ENCODE results near the gene SIRT4.

The SIRT4 gene

DNA sequence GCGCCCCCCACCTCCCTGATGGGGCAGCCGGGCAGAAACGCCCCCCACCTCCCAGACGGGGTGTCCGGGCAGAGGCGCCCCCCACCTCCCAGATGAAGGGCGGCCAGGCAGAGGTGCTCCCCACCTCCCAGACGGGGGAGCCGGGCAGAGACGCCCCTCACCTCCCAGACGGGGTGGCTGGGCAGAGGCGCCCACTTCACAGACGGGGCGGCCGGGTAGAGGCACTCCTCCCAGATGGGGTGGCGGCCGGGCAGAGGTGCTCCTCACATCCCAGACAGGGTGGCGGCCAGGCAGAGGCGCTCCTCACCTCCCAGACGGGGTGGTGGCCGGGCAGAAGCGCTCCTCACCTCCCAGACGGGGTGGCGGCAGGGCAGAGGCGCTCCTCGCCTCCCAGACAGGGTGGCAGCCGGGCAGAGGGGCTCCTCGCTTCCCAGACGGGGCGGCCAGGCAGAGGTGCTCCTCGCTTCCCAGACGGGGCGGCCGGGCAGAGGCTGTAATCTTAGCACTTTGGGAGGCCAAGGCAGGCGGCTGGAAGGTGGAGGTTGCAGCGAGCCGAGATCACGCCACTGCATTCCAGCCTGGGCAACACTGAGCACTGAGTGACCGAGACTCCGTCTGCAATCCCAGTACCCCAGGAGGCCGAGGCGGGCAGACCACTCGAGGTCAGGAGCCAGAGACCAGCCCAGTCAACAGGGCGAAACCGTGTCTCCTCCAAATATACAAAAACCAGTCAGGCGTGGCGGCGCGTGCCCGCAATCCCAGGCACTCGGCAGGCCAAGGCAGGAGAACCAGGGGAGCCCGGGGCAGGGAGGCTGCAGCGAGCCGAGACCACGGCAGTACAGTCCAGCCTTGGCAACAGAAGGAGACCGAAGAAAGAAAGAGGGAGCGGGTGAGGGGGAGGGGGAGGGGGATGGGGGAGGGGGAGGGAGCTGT lies 23.7 kb upstream of the SIRT4 start:
- DNase-seq (ENCODE audit: low read depth in 1 of 2, low spot score in 1 of 2): no peak

DNA sequence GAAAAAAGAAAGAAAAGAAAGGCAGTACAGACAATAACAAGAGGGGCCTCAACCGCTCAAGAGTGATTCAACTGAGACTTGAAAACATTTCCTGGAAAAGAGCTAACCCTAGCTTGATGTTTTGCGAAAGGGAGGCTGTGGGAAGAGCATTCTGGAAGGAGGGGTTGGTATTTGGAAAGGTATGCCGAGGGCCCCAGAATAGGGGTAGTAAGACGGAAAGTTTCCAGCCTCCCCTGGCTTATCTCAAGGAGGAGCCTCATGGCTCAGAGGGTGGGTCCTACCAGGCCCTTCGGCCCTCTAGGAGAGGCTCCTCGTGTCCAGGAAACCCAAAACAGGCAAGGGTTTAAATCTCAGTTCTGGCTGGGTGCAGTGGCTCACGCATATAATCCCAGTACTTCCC lies 18.8 kb upstream of the SIRT4 start:
- no peak for DNase-seq (ENCODE audit: low read depth in 1 of 2, low spot score in 1 of 2)

DNA sequence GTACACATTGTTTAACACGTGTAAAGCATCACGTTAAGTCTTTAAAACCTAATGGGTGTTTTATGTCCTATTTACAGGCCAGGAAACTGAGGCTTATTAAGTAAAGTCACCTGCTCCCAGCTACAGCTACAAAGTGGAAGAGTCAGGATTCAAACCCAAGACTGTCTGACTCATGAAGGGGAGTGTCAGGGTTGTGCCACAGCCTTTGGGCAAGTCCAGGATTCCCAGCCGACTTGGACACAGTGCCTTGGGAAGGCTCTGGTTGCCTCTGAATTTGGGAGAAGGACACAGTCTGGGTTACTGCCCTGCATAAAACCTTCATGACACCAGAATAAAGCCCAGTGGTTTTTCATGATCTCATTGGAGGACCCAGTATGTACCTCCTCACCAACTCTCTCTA lies 17.7 kb upstream of the SIRT4 start:
- no peak for DNase-seq (ENCODE audit: low read depth in 1 of 2, low spot score in 1 of 2)

DNA sequence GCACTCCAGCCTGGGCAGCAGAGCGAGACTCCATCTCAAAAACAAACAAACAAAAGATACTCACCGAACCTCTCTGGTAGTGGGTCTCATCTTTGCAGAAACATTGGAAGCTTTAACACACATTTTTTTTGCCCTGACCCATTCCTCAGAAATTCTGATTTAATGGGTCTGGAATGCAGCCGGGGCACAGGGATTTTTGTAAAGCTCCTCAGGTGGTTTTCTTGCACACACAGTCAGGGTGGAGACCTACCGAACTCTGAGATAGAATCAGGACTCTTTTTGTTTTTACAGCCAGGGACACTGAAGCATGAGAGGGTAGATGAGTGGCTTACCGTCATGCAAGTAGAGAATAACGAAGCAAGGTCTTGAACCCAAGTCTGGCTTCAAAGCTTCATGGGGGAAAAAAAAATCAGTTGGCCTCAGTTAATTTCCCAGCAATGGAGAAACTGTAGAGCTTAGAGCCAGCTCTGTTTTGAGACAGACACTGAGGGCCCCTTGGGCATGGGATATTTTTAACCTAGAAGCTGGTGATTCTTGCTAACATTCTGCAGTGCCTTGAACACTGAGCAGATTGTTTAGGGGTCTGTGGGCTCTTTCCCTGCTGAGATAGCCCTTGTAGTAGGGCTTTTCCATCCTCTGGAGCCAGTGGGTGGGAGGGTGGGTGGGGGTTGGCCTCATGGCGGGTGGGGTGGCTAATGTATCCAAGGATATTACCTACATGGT lies 15.2 kb upstream of the SIRT4 start:
- no peak for DNase-seq (ENCODE audit: low read depth in 1 of 2, low spot score in 1 of 2)

DNA sequence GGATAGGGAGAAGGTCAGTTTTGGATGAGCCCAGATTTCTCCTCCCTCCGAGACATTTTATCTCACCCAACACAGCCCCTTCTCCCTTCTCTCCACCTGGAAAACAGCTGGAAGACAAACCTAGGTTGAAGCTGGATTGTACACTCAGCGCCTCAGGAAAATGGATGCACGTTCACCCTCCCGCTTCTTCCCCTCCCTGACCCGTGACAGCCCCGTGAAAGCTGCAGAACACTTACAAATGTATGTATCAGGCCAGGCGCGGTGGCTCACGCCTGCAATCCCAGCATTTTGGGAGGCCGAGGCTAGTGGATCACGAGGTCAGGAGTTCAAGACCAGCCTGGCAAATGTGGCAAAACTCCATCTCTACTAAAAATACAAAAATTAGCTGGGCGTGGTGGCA lies 14.6 kb upstream of the SIRT4 start:
- DNase-seq (ENCODE audit: low read depth in 1 of 2, low spot score in 1 of 2): no peak

DNA sequence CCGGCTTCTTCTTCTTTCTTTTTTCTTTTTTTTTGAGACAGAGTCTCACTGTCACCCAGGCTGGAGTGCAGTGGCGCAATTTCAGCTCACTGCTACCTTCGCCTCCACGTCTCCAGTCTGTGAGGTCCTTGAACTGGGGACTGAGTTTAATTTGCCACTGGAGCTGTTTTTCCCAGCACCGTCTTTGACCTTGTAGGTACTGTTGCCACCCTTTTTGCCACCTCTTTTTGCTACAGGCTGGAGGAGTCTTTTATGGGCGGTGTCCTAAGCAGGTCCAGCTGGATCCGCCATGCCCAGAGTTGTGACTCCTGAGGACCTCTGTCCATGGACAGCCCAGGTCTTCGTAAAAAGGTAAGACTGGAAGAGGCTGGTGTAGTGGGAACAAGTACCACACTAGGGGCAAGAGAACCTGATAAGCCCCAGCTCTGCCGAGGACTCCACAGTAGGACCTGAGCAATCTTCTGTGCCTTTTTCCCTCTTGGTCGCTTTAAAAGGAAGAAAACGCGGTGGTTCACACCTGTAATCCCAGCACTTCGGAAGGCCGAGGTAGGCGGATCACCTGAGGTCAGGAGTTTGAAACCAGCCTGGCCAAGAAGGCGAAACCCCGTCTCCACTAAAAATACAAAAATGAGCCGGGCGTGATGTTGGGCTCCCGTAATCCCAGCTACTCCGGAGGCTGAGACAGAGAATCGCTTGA lies 11.4 kb upstream of the SIRT4 start:
- peak in 1 of 2 donors; percentile 11 for DNase-seq (ENCODE audit: low read depth in 1 of 2, low spot score in 1 of 2)

DNA sequence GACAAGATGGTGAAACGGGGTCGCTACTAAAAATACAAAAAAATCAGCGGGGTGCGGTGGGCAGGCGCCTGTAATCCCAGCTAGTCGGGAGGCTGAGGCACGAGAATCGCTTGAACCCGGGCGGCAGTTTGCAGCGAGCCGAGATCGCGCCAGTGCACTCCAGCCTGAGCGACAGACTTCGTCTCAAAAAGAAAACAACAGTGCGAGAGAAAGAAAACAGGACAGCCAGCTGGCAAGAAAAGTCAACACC lies 9.8 kb upstream of the SIRT4 start:
- no peak for DNase-seq (ENCODE audit: low read depth in 1 of 2, low spot score in 1 of 2)

DNA sequence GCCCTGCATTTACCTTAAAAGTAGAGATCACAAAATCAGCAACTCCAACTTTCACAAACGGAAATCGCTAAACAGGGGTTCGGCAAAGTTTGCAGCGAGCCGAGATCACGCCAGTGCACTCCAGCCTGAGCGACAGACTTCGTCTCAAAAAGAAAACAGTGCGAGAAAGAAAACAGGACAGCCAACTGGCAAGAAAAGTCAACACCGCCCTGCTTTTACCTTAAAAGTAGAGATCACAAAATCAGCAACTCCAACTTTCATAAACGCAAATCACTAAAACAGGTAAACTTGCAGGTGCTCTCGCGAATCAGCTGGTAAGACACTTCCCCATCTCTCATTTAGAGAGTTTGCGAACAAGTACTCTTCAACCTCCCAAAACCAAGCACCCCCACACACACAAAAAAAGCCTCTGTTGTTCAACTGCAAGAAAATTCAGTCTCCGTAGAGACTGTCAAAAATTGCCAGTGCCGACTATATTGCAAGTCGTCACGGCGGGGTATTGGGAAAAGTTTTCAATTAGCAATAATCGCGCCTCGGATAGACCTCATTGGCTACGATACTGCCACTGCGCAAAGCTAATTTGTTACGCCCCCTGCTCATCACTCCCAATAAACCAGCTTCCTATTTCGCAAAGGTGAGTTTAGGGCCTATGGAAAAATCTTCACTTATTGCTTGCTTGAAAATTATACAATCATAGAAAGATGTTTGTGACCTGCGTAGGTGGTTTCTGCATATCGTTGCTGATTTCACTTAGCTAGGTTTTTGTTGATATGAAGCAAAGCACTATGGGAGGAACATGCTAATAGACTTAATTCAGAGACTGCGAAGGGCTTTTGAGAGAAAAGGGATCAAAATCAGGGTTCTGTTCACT lies 9.2 kb upstream of the SIRT4 start, which contains the start of gene RNU4-1:
RNU4-1 (minus strand) TSS at position 577 of the 871 bp plus-strand sequence.
- DNase-seq (ENCODE audit: low read depth in 1 of 2, low spot score in 1 of 2): peak; percentile 24 to 61

DNA sequence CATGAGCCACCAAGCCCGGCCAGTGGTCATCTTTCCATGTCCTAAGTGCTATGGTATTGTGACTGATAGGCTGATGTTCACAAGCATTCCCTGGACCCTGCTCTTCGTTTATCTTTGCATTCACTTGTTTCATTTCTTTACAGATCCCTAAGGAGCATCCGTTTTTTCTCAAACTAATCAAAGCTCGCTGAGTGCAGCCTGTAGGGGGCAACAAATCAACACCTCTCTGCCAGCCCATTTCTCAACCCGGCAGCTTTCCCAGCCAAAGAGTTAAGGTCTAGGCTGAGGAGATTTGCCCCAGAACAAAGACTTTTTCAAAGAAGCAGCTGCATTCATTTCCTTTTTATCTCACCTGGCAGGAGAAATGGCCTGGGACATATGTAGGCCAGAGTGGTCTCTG lies 12.1 kb downstream of the SIRT4 start:
- no peak for DNase-seq (ENCODE audit: low read depth in 1 of 2, low spot score in 1 of 2)

DNA sequence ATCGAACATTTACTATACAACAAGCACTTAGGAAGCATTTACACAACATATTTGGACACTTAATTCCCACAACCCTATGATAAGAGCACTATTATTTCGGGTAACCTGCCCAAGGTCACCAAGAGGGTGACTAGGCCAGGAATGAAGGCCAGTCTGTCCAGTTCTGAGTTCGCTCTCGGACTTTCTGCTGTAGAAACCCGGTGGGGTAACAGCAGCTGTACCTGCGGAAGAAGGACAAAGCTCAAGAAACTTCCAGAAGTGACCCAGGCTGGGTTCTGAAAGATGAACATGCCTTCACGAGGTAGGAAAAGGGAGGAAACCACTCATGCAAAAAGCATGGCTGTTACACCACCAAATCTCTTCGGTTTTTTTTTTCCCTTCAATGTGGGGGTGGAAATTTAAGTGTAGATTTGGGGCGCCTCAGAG lies 14.7 kb downstream of the SIRT4 start:
- DNase-seq (ENCODE audit: low read depth in 1 of 2, low spot score in 1 of 2): no peak

DNA sequence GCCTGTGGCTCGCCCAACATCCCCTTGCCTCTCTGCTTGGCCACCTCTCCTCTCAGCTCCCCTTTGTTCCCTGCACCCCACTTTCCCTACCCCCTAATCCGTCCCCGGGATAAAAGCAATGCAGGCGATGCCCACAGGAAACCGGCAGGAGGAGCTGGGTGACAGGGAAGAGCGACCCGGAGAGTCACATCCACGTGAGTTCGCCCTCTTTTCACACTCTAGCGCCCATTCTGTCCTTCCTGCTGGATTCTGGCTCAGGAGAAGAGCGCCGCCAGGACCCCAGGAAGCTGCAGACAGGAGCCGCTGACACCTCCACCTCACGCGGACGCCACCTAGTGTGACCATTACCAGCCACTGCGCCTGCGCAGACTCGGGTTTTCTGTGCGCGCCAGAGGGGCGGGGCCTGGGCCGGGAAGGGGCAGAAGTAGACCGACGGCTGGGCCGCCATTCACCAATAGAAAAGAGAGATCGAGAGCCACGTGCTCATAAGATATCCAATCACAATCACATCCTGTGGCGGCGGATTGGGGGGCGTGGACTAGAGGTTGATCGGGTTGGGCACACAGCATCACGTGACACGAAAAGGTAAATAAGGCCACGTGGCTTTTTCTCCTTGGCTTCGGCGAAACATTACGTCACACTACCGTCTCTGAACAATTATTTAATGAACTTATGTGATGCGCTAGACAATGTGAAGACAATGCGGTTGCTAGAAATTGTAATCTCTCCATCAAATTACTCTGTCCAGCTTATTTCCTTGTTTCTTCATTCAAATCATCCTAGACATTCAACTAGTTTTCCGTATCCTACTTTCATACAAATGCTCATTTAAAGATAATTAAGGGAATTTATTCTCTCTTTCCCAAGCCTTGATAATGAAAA lies 15.3 kb downstream of the SIRT4 start:
- peak; percentile 99 to 100 for DNase-seq (ENCODE audit: low read depth in 1 of 2, low spot score in 1 of 2)

DNA sequence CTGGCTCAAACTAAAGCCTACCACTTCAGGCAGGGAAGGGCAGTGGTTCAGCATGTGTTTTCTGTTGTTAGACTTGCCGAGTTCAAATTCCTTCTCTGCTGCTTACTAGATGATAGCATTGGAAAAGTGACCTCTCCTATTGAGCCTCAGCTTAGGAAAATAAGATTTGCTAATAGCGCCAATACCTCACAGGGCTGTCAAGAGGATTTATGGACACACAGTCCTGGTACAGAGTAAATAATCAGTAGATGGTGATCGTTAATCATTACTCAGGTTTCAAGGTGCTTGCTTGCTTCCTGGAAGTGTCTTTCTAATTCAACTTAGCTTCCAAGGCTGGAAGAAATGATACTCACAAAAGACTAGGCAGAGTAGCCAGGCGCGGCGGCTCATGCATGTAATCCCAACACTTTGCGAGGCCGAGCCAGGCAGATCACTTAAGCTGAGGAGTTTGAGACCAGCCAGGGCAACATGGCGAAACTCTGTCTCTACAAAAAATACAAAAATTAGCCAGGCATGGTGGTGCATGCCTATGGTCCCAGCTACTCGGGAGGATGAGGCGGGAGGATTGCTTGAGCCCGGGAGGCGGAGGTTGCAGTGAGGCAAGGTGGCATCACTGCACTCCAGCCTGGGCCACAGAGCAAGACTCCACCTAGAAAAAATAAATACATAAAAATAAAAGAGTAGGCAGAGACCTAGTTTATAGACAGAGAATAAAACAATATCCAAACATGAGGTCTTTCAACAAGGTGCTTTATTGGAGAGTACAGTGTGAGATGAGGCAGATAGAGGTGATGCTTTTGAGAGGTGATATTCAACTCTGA lies 19.5 kb downstream of the SIRT4 start:
- DNase-seq (ENCODE audit: low read depth in 1 of 2, low spot score in 1 of 2): no peak

DNA sequence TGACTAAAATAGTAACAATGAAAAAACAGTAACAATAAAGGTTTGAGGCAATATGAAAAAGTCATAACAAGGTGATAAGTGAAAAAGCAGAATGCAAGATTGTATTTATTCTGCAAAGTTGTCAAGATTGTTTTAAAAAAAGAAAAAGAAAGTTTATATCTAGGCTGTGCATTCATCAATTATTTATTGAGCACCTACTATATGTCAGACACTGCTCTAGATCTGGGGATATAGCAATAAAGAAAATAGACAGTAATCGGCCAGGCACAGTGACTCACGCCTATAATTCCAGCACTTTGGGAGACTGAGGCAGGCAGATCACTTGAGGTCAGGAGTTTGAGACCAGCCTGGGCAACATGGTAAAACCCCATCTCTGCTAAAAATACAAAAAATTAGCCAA lies 21.7 kb downstream of the SIRT4 start:
- no peak for DNase-seq (ENCODE audit: low read depth in 1 of 2, low spot score in 1 of 2)

DNA sequence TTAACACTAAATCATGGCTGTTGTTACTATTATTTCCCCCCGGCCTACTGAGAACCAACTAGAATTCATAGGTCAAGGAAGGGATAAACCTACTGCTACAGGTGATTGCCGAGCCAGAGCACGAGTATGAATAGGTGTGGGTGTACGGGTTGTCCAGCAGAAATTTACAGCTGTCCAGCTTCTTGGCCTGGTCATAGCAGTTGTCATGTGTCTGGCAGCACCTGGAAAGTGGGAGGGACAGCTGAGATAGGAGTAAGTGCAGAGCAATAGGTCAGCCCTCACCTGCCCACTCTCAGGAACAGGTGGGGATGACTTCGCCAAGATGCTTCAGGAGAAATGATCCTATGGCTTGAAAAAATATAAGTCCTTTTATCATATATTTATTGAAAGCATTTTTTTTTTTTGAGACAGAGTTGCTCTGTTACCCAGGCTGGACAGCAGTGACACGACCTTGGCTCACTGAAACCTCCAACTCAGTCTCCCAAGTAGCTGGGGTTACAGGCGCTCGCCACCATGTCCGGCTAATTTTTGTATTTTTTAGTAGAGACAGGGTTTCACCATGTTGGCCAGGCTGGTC lies 22.8 kb downstream of the SIRT4 start:
- no peak for DNase-seq (ENCODE audit: low read depth in 1 of 2, low spot score in 1 of 2)

DNA sequence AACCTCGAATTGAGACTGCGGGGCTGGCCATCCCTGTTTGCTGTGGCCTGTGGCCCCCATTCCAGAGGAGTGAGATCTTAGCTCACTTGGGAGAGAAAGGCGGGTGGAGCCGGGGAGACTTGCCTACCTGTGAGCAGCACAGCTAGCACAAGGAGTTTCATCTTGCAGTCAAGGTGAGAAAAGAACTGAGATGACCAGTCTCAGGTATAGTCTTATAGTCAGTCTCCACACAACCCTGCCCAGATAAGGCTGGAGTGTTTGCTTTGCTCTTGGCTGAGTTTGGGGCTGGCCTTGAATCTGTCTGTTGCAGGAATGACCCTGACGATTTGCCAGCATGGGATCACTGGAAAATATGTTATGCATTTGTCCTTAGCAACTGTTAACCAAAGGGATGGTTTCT lies 25.5 kb downstream of the SIRT4 start, which contains the start of gene PLA2G1B:
PLA2G1B (minus strand) TSS at position 187 of the 400 bp plus-strand sequence; CDS start at position 161, 26 bp downstream.
- no peak for DNase-seq (ENCODE audit: low read depth in 1 of 2, low spot score in 1 of 2)

DNA sequence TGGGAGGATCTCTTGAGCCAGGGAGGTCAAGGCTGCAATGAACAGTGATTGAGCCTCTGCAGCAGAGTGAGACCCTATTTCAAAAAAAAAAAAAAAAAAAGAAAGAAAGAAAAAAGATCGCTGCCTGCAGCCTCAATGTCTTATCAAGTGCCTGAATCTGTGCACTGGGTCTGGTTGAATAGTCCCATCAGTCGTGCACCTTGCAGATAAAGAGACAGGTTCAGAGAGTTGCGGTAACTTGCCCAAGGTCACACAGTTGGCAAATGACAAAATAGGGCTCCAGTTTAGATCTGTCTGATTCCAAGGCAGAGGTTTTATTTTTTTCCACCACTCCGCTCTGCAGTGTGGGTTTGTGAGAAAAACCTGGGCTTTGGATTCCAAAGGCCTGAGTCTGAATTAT lies 26.1 kb downstream of the SIRT4 start:
- DNase-seq (ENCODE audit: low read depth in 1 of 2, low spot score in 1 of 2): no peak

DNA sequence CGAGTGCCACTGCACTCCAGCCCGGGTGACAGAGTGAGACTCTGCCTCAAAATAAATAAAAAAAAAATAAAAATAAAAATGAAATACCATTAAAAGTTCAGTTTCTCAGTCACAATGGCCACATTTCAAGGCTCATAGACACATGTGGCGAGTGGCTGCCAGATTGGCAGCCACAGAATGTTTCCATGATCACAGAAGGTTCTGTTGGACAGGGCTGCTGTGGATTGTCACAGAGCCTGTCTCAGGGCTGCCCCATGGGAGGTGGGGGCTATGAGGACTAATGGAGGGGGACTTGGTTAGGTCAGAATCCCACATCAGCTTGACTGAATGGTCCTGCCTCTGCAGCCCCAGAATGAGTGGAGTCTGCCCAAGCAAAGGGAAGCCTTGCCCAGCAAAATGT lies 29.3 kb downstream of the SIRT4 start:
- no peak for DNase-seq (ENCODE audit: low read depth in 1 of 2, low spot score in 1 of 2)

DNA sequence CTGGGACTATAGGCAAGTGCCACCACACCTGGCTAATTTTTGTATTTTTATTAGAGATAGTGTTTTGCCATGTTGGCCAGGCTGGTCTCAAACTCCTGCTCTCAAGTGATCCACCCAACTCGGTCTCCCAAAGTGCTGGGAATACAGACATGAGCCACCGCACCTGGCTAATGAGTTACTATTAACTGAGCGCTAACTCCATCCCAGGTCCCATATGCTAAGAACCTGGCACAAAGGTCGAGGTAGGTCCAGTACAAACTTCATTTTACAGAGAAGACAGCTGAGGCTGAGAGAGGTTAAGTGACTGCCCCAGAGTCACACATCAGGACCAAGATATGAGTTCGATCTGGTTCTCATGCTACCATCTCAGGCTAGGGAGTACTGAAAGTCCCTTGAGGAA lies 29.9 kb downstream of the SIRT4 start:
- no peak for DNase-seq (ENCODE audit: low read depth in 1 of 2, low spot score in 1 of 2)

DNA sequence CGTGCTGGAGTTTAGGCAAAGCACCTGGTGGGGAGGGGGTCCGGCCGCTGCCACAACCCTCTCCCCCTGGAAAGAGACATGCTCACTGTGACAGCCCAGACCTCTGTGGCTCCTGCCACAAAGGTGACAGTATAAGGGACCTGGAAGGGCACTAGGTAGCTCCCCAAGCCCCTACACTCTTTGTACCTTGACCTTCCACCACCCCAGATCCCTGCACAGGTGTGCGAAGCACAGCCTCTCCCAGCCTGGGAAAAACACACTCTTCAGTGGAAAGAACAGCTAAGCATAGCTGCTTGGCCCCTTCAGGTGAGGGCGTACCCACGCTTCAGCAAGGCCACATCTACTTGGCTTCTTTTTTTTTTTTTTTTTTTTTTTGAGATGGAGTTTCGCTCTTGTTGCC lies 30.4 kb downstream of the SIRT4 start:
- DNase-seq (ENCODE audit: low read depth in 1 of 2, low spot score in 1 of 2): no peak

All from activated T-helper 1 cell treated with anti-CD3 and anti-CD28 coated beads, Interleukin-2, amount 50 U/mL, for 16 hours (primary cell).